ENCODE measurements around the gene FCER2.

The FCER2 gene

DNA sequence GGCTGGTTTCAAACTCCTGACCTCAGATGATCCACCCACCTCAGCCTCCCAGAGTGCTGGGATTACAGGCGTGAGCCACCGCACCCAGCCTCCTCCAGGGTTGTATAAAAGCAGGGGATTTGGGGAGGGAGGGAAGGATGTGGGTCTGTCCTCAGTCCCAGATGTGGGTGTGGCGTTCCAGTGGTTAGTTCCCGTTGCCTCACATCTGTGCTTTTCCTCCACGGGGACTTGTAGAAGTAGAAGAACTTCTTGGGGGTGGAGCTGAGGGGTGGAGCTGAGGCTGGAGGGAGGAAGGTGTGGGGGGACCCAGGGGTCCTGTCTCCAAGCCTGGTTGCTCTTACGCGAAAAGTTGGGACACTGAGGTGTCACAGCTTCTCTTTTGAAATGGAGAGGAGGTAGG is 25.6 kb downstream of the FCER2 start:
- no peaks in the 10 kb centered on the region for H3K27me3 ChIP-seq (ENCODE audit: control insufficient read depth, insufficient read depth, low read length)
- H3K36me3 ChIP-seq (ENCODE audit: control insufficient read depth, insufficient read depth, low read length), result no peaks in the 10 kb centered on the region
- WGBS (ENCODE audit: insufficient coverage, insufficient read length), result no CpG with 5 or more reads among the region's 7 CpGs
- no peaks in the 10 kb centered on the region for H3K9me3 ChIP-seq (ENCODE audit: control insufficient read depth, insufficient read depth, low read length)
- H3K4me1 ChIP-seq (ENCODE audit: control insufficient read depth, insufficient read depth, low read length), result peaks cover 1% of the 10 kb centered on the region; the same call in 1 of the 2 replicates
- no peak overlapping the region for H3K27ac ChIP-seq (ENCODE audit: low read length)
- DNase-seq (ENCODE audit: low read depth, low spot score), result no peak
- no peak overlapping the region for H3K4me3 ChIP-seq (ENCODE audit: low read length)

DNA sequence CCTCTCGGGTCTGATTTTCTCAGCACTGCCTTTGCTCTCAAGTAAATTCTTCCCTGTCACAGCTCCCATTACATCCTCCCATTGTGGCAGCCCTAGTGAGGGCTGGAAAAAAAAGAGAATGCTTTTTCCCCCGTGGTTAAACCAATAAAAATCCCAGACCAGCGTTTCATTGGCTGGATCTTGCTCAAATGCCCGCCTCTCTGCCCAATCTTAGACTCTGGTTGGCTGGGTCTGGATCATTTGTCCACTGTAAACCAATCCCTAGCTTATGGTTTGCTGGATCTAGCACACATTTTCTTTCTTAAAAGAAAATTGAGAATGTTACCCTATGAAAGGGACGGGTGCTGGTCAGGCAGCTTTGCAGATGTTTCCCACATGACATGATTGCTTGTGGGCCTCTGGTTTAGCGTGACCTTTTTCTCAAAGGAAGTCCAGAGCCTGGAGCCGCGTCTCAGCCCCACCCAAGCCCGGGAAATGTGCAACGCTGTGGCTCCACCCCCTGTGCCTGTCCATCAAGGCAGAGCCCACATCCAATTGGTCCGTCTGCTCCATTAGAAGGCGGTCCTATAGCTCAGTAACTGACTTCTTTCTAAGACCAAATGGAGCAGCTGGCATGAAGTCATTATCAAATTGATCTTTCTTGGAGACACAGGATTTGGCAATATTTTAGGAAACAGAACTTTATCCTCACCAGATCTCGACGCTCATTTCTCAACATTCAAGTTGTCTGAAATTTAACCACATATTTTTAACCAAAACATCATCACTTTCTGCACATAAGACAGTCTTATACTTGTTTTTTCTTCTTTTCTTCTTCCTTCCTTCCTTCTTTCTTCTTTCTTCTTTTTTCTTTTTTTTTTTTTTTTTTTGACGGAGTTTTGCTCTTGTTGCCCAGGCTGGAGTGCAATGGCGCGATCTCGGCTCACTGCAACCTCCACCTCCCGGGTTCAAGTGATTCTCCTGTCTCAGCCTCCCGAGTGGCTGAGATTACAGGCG is 27.6 kb downstream of the FCER2 start:
- no peaks in the 10 kb centered on the region for H3K36me3 ChIP-seq (ENCODE audit: control insufficient read depth, insufficient read depth, low read length)
- no peak overlapping the region for H3K4me3 ChIP-seq (ENCODE audit: low read length)
- H3K27ac ChIP-seq (ENCODE audit: low read length), result no peak overlapping the region
- 0 out of 2 replicates have a peak, but pooled peaks cover 4% of the 10 kb centered on the region for H3K4me1 ChIP-seq (ENCODE audit: control insufficient read depth, insufficient read depth, low read length)
- H3K27me3 ChIP-seq (ENCODE audit: control insufficient read depth, insufficient read depth, low read length), result no peaks in the 10 kb centered on the region; the same call in 1 of the 2 replicates
- WGBS (ENCODE audit: insufficient coverage, insufficient read length), result 100% methylated on average over 2 of the region's 21 CpGs
- DNase-seq (ENCODE audit: low read depth, low spot score), result no peak
- H3K9me3 ChIP-seq (ENCODE audit: control insufficient read depth, insufficient read depth, low read length), result no peaks in the 10 kb centered on the region

DNA sequence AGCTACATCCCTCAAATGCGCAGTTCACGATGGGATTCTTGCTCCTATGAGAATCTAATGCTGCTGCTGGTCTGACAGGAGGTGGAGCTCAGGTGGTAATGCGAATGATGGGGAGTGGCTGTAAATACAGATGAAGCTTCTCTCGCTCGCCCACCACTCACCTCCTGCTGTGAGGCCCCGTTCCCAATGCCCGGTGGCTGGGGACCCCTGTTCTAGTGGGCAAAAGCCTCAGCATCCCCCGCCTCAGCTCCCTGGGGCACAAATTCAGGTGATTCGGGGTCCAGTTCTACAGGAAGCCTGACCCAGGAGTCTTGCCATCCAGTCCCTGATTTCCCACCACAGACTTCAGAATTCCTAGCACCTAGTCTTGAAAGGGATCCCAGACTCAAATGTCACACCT is 29.4 kb downstream of the FCER2 start:
- Histone ChIP-seq H3K27ac (ENCODE audit: low read length) (no peak overlapping the region), H3K9me3 (ENCODE audit: control insufficient read depth, insufficient read depth, low read length) (no peaks in the 10 kb centered on the region), H3K4me1 (ENCODE audit: control insufficient read depth, insufficient read depth, low read length) (0 out of 2 replicates have a peak, but pooled peaks cover 4% of the 10 kb centered on the region), H3K27me3 (ENCODE audit: control insufficient read depth, insufficient read depth, low read length) (no peaks in the 10 kb centered on the region; the same call in 1 of the 2 replicates), H3K36me3 (ENCODE audit: control insufficient read depth, insufficient read depth, low read length) (no peaks in the 10 kb centered on the region), H3K4me3 (ENCODE audit: low read length) (no peak overlapping the region)
- DNase-seq (ENCODE audit: low read depth, low spot score), result no peak
- no CpG with 5 or more reads among the region's 9 CpGs for WGBS (ENCODE audit: insufficient coverage, insufficient read length)

DNA sequence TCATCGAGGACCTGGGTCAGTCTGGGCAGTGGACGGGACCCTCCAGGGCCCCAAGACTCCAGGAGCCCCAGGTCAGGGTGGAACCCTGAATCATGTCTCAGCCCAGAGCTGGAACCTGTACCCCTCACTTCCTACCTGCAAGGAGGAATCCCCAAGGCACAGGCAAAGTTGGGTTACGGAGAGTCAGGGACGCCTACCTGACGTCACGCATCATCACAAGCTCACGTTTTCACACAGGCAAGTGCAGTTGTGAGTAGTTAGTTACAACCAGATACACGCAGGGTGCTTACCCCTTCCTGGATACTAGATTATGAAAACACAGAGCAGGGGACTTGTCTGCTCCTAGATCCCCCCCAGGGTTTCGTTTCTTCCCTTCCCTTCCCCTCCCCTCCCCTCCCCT is 31.1 kb downstream of the FCER2 start:
- Histone ChIP-seq H3K27ac (ENCODE audit: low read length) (no peak overlapping the region), H3K36me3 (ENCODE audit: control insufficient read depth, insufficient read depth, low read length) (no peaks in the 10 kb centered on the region), H3K9me3 (ENCODE audit: control insufficient read depth, insufficient read depth, low read length) (no peaks in the 10 kb centered on the region), H3K4me3 (ENCODE audit: low read length) (peak overlapping the region; percentile 70), H3K4me1 (ENCODE audit: control insufficient read depth, insufficient read depth, low read length) (0 out of 2 replicates have a peak, but pooled peaks cover 4% of the 10 kb centered on the region), H3K27me3 (ENCODE audit: control insufficient read depth, insufficient read depth, low read length) (no peaks in the 10 kb centered on the region; the same call in 1 of the 2 replicates)
- DNase-seq (ENCODE audit: low read depth, low spot score), result no peak
- WGBS (ENCODE audit: insufficient coverage, insufficient read length), result no CpG with 5 or more reads among the region's 9 CpGs

DNA sequence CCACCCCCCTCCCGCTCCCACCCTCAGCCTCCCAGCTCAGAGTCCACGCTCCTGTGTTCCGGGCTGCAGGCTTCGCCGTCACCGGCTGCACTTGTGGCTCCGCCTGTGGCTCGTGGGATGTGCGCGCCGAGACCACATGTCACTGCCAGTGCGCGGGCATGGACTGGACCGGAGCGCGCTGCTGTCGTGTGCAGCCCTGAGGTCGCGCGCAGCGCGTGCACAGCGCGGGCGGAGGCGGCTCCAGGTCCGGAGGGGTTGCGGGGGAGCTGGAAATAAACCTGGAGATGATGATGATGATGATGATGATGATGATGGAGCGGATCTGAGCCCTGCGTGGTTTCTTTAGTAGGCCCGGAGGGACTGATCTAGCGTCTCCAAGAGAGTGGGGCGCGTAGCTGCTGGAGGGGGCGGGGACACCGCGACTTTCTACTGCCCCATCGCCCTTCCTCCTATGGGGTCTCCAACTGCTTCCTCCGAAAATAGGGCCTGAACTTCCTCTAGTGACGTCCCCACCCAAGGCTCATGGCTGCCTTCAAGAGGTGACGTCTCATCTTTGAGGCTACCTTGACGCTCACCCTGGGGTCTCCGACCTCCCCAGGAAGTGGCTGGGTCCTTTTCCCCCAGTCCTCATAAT is 31.7 kb downstream of the FCER2 start:
- 0 out of 2 replicates have a peak, but pooled peaks cover 4% of the 10 kb centered on the region for H3K4me1 ChIP-seq (ENCODE audit: control insufficient read depth, insufficient read depth, low read length)
- H3K9me3 ChIP-seq (ENCODE audit: control insufficient read depth, insufficient read depth, low read length), result no peaks in the 10 kb centered on the region
- H3K27me3 ChIP-seq (ENCODE audit: control insufficient read depth, insufficient read depth, low read length), result no peaks in the 10 kb centered on the region; the same call in 1 of the 2 replicates
- no peaks in the 10 kb centered on the region for H3K36me3 ChIP-seq (ENCODE audit: control insufficient read depth, insufficient read depth, low read length)
- no peak for DNase-seq (ENCODE audit: low read depth, low spot score)
- no peak overlapping the region for H3K27ac ChIP-seq (ENCODE audit: low read length)
- WGBS (ENCODE audit: insufficient coverage, insufficient read length), result no CpG with 5 or more reads among the region's 43 CpGs
- H3K4me3 ChIP-seq (ENCODE audit: low read length), result peak overlapping the region; percentile 70

DNA sequence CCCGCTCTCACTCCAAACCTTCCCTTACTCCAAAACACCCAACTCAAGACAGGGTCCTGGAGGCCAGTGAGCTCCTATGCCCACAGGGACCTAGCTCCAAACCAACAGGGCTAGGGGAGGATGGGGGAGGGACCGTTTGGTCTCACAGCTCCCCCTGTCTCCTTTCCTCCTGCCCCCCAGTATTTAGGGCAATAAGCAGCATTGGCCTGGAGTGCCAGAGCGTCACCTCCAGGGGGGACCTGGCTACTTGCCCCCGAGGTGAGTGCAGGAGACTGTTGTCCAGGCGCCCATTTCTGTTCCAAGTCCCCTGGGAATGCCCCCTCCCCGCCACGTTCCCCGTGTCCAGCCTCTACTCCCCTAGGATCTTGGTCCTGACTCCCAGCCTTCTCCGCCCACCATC is 32.3 kb downstream of the FCER2 start:
- Histone ChIP-seq H3K9me3 (ENCODE audit: control insufficient read depth, insufficient read depth, low read length) (no peaks in the 10 kb centered on the region), H3K27me3 (ENCODE audit: control insufficient read depth, insufficient read depth, low read length) (no peaks in the 10 kb centered on the region; the same call in 1 of the 2 replicates), H3K4me3 (ENCODE audit: low read length) (peak overlapping the region; percentile 70; the same call in 1 of the 2 replicates), H3K27ac (ENCODE audit: low read length) (no peak overlapping the region), H3K4me1 (ENCODE audit: control insufficient read depth, insufficient read depth, low read length) (0 out of 2 replicates have a peak, but pooled peaks cover 4% of the 10 kb centered on the region), H3K36me3 (ENCODE audit: control insufficient read depth, insufficient read depth, low read length) (no peaks in the 10 kb centered on the region)
- 100% methylated on average over 1 of the region's 9 CpGs for WGBS (ENCODE audit: insufficient coverage, insufficient read length)
- DNase-seq (ENCODE audit: low read depth, low spot score), result no peak

DNA sequence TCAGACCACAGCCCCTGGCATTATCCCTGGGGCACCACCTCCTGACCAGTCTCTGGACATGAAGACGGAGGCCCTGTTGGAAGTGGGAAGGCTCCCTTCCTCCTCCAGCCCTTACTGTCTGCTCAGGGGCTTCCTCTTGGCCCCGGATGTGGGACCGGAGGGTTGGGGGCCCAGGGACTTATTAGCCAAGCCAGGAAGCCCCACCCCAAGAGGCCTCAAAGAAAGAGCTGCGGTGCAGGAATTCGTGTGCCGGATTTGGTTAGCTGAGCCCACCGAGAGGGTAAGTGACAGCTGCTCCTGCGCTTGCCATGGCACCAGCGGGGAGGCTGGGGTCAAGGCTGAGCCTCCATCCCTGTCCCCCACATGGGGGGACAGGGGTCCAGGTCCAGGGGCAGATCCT is 33.1 kb downstream of the FCER2 start, which contains the start of gene RETN:
TSS of gene RETN (plus strand) at position 208 of the 400 bp plus-strand sequence. CDS start 278 bp downstream, outside the sequence.
- H3K4me1 ChIP-seq (ENCODE audit: control insufficient read depth, insufficient read depth, low read length), result 0 out of 2 replicates have a peak, but pooled peaks cover 4% of the 10 kb centered on the region
- WGBS (ENCODE audit: insufficient coverage, insufficient read length), result no CpG with 5 or more reads among the region's 9 CpGs
- no peaks in the 10 kb centered on the region for H3K36me3 ChIP-seq (ENCODE audit: control insufficient read depth, insufficient read depth, low read length)
- DNase-seq (ENCODE audit: low read depth, low spot score), result no peak
- peak within 1 kb of the TSS; percentile 70; the same call in 1 of the 2 replicates for H3K4me3 ChIP-seq (ENCODE audit: low read length)
- no peaks in the 10 kb centered on the region; the same call in 1 of the 2 replicates for H3K27me3 ChIP-seq (ENCODE audit: control insufficient read depth, insufficient read depth, low read length)
- no peaks in the 10 kb centered on the region for H3K9me3 ChIP-seq (ENCODE audit: control insufficient read depth, insufficient read depth, low read length)
- no peak within 1 kb of the TSS for H3K27ac ChIP-seq (ENCODE audit: low read length)

DNA sequence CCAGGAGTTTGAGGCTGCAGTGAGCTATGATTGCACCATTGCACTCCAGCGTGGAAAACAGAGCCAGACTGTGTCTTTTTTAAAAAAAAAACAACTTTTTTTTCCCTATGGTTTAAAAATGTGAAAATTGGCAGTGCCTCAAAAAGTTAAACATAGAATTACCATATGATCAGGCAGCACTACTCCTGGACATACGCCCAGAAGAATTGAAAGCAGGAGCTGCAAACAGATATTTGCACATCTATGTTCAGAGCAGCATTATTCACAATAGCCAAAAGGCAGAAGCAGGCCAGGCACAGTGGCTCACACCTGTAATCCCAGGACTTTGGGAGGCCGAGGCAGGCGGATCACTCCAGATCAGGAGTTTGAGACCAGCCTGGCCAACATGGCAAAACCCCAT is 36.9 kb downstream of the FCER2 start:
- no peaks in the 10 kb centered on the region; the same call in 1 of the 2 replicates for H3K27me3 ChIP-seq (ENCODE audit: control insufficient read depth, insufficient read depth, low read length)

DNA sequence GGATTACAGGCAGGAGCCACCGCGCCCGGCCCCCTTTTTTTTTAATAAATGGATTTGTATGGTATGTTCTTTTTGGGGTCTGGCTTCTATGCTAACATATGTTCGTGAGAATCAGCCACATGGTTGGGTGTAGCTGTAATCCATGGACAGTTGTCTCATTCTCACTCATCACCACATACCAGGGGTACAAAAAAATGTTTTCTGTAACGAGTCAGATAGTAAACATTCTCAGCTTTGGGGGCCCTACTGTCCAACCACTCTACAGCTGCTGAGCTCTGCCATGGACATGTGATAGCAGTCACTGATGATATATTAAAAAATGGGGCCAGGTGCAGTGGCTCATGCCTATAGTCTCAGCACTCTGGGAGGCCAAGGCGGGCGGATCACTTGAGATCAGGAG is 38.2 kb downstream of the FCER2 start:
- Histone ChIP-seq H3K4me3 (ENCODE audit: low read length) (no peak overlapping the region), H3K9me3 (ENCODE audit: control insufficient read depth, insufficient read depth, low read length) (no peaks in the 10 kb centered on the region), H3K27me3 (ENCODE audit: control insufficient read depth, insufficient read depth, low read length) (no peaks in the 10 kb centered on the region; the same call in 1 of the 2 replicates), H3K36me3 (ENCODE audit: control insufficient read depth, insufficient read depth, low read length) (no peaks in the 10 kb centered on the region), H3K27ac (ENCODE audit: low read length) (no peak overlapping the region), H3K4me1 (ENCODE audit: control insufficient read depth, insufficient read depth, low read length) (no peaks in the 10 kb centered on the region)
- WGBS (ENCODE audit: insufficient coverage, insufficient read length), result no CpG with 5 or more reads among the region's 7 CpGs
- no peak for DNase-seq (ENCODE audit: low read depth, low spot score)

More for the DNA sequence above, 36.9 kb downstream of the FCER2 start:
- Histone ChIP-seq H3K4me1 (ENCODE audit: control insufficient read depth, insufficient read depth, low read length) (0 out of 2 replicates have a peak, but pooled peaks cover under 1% of the 10 kb centered on the region), H3K9me3 (ENCODE audit: control insufficient read depth, insufficient read depth, low read length) (no peaks in the 10 kb centered on the region), H3K4me3 (ENCODE audit: low read length) (no peak overlapping the region), H3K36me3 (ENCODE audit: control insufficient read depth, insufficient read depth, low read length) (no peaks in the 10 kb centered on the region), H3K27ac (ENCODE audit: low read length) (no peak overlapping the region)
- no CpG with 5 or more reads among the region's 4 CpGs for WGBS (ENCODE audit: insufficient coverage, insufficient read length)
- no peak for DNase-seq (ENCODE audit: low read depth, low spot score)

DNA sequence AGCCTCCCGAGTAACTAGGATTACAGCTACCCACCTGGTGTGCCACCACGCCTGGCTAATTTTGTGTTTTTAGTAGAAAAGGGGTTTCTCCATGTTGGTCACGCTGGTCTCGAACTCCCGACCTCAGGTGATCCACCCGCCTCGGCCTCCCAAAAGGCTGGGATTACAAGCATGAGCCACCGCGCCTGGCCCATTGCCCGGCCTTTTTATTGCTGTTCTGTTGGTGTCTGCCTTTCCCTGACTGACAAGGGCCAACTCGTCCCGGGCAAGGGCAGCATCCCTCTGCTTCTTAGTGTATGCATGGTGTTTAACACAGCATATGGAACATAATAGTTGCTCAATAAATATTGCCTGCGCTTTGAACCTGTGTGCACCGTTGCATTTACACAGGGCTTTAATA is 39.3 kb downstream of the FCER2 start:
- H3K27me3 ChIP-seq (ENCODE audit: control insufficient read depth, insufficient read depth, low read length), result no peaks in the 10 kb centered on the region
- no peaks in the 10 kb centered on the region for H3K36me3 ChIP-seq (ENCODE audit: control insufficient read depth, insufficient read depth, low read length)
- no peak overlapping the region for H3K27ac ChIP-seq (ENCODE audit: low read length)
- no peaks in the 10 kb centered on the region for H3K4me1 ChIP-seq (ENCODE audit: control insufficient read depth, insufficient read depth, low read length)
- DNase-seq (ENCODE audit: low read depth, low spot score), result no peak
- no peak overlapping the region for H3K4me3 ChIP-seq (ENCODE audit: low read length)
- WGBS (ENCODE audit: insufficient coverage, insufficient read length), result no CpG with 5 or more reads among the region's 14 CpGs
- no peaks in the 10 kb centered on the region for H3K9me3 ChIP-seq (ENCODE audit: control insufficient read depth, insufficient read depth, low read length)

Data from iPS DF 6.9 (cell line).